ENCODE data around the gene AMFR. TPM values are rescaled to one million over a fixed set of nuclear protein-coding genes. Genes with fewer than 3 reads are reported as not detected.

The AMFR gene
- 10 to 100 TPM; 37.5 to 39.7 TPM for total RNA-seq

DNA sequence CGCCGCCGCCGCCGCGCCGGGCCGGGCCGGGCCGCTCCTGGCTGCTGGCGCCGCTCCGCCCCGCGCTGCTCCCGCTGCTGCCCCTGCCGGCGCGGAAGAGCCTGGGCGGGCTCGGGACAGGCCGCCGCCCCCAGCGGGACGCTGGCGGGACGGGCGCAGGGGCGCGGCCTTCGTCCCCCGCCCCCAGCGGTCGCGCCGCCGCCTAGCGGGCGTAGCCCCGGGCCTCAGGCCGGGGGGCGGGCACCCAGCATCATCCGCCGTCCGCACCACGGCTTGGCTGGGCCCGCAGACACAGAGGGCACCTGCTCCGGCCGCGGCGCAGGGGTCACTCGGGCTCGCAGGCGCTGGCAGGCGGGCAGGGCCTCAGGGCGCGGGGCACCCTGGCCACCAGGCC is at the start of gene AMFR:
TSS of gene AMFR (minus strand) at position 107 of the 394 bp plus-strand sequence. CDS start 218 bp downstream, outside the sequence.
- Mint-ChIP-seq H3K4me3 (peak within 1 kb of the TSS; percentile 97), H3K27ac (peak within 1 kb of the TSS; percentile 96), H3K4me1 (peaks cover 38% of the 10 kb centered on the region), H3K9me3 (no peaks in the 10 kb centered on the region), H3K36me3 (ENCODE audit: low read depth) (peaks cover 18% of the 10 kb centered on the region), H3K27me3 (no peaks in the 10 kb centered on the region)
- peak; percentile 93 for ATAC-seq (replicated peaks)

DNA sequence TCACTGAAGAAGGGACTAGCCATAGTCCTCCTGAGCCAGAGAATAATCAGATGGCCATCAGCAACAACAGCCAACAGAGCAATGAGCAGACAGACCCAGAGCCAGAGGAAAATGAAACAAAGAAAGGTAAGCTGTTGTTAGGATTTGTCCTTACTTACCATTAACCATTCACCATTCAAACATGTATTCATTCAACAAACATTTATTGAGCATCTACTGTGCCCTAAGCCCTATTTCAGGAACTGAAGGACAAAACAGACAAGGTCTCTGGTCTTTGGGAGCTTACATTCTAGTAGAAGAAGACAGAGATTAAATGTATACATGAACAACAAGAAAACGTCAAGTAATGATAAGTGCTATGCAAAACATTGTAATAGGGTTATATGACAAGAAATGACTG is 45.3 kb upstream of the AMFR start:
- no peak for ATAC-seq (replicated peaks)
- H3K36me3 Mint-ChIP-seq (ENCODE audit: low read depth), result peaks cover 100% of the 10 kb centered on the region
- H3K9me3 Mint-ChIP-seq, result no peaks in the 10 kb centered on the region

DNA sequence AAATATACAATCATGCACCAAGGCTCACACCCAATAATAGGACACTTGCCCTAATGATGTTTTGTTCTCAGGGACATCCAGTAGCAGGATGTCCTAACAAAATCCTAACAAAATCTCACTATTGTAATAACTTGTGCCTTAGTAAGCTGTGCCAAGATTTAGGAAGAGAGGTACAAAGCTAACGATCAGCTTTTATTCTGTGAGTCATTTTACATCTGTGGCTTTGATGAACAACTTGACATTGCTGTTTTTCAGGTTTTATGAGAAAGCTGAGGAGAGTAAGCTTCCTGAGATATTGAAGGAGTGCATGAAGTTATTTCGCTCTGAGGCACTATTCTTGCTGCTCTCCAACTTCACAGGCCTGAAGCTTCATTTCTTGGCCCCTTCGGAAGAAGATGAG is 44.9 kb upstream of the AMFR start:
- no peaks in the 10 kb centered on the region for H3K9me3 Mint-ChIP-seq
- peak overlapping the region; percentile 22 for H3K27ac Mint-ChIP-seq

More for the DNA sequence above, 45.3 kb upstream of the AMFR start:
- Mint-ChIP-seq H3K4me1 (no peaks in the 10 kb centered on the region), H3K27ac (peak overlapping the region; percentile 22), H3K4me3 (no peak overlapping the region), H3K27me3 (no peaks in the 10 kb centered on the region)

DNA sequence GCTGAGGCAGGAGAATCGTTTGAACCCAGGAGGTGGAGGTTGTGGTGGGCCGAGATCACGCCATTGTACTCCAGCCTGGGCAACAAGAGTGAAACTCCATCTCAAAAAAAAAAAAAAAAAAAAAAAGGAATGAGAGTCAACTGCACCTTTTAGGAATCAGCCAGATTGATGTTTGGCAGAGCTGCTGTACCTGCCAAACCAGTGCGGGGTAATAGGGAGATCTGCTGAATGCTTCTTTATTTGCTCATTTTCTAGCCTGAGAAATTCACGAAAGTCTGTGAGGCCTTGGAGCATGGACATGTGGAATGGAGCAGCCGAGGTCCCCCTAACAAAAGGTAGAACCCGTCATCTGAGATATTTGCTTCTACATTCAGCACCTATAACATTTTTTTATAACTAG is 44.4 kb upstream of the AMFR start:
- Mint-ChIP-seq H3K36me3 (ENCODE audit: low read depth) (peaks cover 100% of the 10 kb centered on the region), H3K27ac (peak overlapping the region; percentile 22)
- no peak for ATAC-seq (replicated peaks)

More for the DNA sequence above, 44.9 kb upstream of the AMFR start:
- H3K36me3 Mint-ChIP-seq (ENCODE audit: low read depth), result peaks cover 100% of the 10 kb centered on the region
- H3K27me3 Mint-ChIP-seq, result no peaks in the 10 kb centered on the region
- H3K4me1 Mint-ChIP-seq, result no peaks in the 10 kb centered on the region
- H3K4me3 Mint-ChIP-seq, result no peak overlapping the region
- no peak for ATAC-seq (replicated peaks)

DNA sequence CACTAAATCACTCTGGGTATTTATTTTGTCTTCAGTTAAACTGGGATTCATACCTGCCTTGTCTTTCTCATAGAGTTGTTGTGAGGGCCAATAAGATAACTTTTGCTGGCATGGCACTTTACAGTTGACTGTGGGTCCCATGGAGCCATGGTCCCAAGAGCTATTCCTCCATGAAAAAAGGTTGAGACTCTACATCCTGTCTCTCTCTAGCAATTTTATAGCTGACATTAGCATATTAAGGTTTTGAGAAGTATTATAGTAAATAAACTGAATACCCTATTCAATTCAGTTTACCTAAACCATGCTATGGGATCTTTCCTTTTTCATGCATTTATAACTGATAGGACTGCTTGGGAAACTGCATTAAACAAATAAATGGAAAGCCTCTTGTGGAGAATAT is 43.5 kb upstream of the AMFR start:
- no peak overlapping the region for H3K4me3 Mint-ChIP-seq
- H3K27ac Mint-ChIP-seq, result no peak overlapping the region
- peaks cover 100% of the 10 kb centered on the region for H3K36me3 Mint-ChIP-seq (ENCODE audit: low read depth)
- no peaks in the 10 kb centered on the region for H3K9me3 Mint-ChIP-seq
- no peak for ATAC-seq (replicated peaks)
- no peaks in the 10 kb centered on the region for H3K4me1 Mint-ChIP-seq
- no peaks in the 10 kb centered on the region for H3K27me3 Mint-ChIP-seq

More for the DNA sequence above, 44.4 kb upstream of the AMFR start:
- H3K9me3 Mint-ChIP-seq, result no peaks in the 10 kb centered on the region
- H3K4me1 Mint-ChIP-seq, result no peaks in the 10 kb centered on the region
- H3K27me3 Mint-ChIP-seq, result no peaks in the 10 kb centered on the region
- no peak overlapping the region for H3K4me3 Mint-ChIP-seq

DNA sequence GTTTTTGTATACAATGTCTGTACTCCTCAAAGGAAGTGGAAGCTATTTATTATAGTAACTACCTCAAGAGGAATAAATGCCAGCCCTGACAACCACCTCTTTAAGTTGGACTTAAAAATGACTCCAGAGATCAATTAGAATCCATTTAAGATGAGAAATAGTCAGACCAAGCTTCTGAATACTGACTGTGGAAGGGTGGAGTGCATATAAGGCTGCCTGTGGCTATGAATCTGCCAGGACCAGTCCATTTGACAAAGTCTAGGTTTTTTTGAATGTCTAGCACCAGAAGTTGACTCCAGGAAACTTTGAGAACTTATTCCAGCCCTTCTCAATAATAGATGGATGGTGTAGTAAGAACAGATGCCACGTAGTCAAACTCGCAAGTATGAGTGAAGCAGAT is 41.0 kb upstream of the AMFR start:
- peaks cover 99% of the 10 kb centered on the region for H3K36me3 Mint-ChIP-seq (ENCODE audit: low read depth)
- H3K4me3 Mint-ChIP-seq, result no peak overlapping the region
- no peaks in the 10 kb centered on the region for H3K9me3 Mint-ChIP-seq
- no peak for ATAC-seq (replicated peaks)
- peak overlapping the region; percentile 44 for H3K27ac Mint-ChIP-seq
- H3K27me3 Mint-ChIP-seq, result no peaks in the 10 kb centered on the region
- no peaks in the 10 kb centered on the region for H3K4me1 Mint-ChIP-seq

DNA sequence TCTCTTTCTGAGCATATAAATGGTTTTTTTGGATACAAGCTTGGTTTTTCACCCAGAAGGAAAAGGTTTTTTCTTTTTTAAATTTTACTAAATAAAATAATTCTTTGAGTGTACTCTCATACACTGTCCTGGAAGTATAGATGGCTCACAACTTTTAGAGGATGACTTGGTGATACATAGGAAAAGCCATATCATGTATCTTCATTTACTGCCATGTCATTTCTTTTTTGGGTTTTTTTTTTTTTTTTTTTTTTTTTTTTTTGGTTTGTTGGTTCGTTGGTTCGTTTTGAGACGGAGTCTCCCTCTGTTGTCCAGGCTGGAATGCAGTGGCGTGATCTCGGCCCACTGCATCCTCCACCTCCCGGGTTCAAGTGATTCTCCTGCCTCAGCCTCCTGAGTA is 37.8 kb upstream of the AMFR start:
- ATAC-seq (replicated peaks), result no peak
- Mint-ChIP-seq H3K4me1 (no peaks in the 10 kb centered on the region), H3K27ac (no peak overlapping the region), H3K4me3 (no peak overlapping the region), H3K36me3 (ENCODE audit: low read depth) (peaks cover 99% of the 10 kb centered on the region), H3K27me3 (no peaks in the 10 kb centered on the region), H3K9me3 (no peaks in the 10 kb centered on the region)

DNA sequence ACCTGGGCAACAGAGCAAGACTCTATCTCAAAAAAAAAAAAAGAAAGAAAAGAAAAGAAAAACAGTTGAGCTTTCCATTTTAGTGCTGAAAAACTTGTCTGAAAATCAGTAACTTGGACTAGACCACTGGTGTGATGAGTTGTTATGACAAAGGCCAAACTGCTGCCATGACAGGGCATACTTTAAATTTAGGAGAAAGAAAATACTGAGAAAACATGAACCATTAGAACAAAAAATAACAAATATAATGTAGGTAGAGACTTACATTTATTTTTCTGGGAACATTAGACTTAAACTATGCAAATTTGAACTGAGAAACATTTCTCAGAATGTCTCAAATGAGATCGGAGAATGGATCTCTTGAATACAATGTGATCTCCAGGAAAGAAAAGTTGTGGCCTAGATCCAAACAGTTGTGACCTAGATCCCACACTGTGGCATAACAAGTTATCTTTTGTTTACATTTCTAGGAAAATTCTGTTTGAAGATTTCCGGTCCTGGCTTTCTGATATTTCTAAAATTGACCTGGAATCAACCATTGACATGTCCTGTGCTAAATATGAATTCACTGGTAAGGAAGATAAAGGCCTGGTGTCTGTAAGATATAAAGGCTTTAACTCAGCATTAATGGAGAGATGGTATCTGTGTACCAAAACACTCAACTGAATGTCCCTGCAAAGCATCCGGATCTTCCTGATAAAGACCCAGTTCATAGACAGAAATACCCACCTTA is 36.9 kb upstream of the AMFR start:
- Mint-ChIP-seq H3K27me3 (no peaks in the 10 kb centered on the region), H3K9me3 (no peaks in the 10 kb centered on the region), H3K4me1 (no peaks in the 10 kb centered on the region), H3K4me3 (no peak overlapping the region), H3K27ac (peak overlapping the region; percentile 13), H3K36me3 (ENCODE audit: low read depth) (peaks cover 99% of the 10 kb centered on the region)
- ATAC-seq (replicated peaks), result no peak

DNA sequence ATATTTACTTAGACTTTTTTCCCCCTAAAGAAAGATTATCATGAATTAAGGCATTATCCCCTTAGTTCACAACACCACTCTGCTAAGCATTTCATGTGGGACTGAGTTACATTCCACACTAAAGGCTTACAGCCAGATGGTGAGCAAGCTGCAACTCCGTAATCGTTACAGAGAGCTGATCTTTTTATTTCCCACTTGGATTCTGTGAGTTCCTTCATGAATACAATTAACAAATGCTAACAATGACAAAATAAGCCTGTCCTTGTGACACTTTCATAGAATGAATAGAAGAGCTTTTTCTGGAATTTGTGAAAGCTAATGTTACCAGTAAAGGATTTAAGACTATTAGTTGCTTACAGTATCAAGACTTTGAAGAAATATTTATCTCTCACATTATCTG is 34.8 kb upstream of the AMFR start:
- Mint-ChIP-seq H3K27ac (peak overlapping the region; percentile 34), H3K27me3 (no peaks in the 10 kb centered on the region), H3K9me3 (no peaks in the 10 kb centered on the region), H3K4me1 (no peaks in the 10 kb centered on the region), H3K4me3 (no peak overlapping the region), H3K36me3 (ENCODE audit: low read depth) (peaks cover 99% of the 10 kb centered on the region)
- ATAC-seq (replicated peaks), result no peak

DNA sequence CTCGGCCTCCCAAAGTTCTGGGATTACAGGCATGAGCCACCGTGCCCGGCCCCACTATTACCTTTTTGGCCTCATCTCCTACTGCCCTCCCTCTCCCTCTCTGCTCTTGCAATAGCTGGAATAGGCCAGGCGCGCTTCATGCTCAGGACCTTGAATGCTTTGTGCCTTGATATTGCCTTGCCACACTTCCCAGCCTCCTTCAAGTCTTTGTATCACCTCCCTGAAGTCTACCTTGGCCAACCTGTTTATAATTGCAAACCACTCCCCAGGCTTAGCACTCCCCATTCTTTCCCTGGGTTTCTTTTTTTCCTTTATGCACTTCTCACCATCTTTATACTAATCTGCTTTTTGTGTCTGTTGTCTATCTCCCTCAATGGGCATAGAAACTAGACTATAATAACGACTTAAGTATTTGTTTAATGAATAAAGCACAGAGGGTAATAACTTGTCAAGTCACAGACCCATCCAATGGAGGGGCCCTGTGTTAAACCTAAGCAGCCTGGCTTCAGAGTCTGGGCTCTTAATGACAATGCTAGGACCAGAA is 32.7 kb upstream of the AMFR start:
- Mint-ChIP-seq H3K9me3 (no peaks in the 10 kb centered on the region), H3K27me3 (no peaks in the 10 kb centered on the region), H3K4me3 (no peak overlapping the region), H3K36me3 (ENCODE audit: low read depth) (peaks cover 97% of the 10 kb centered on the region), H3K27ac (no peak overlapping the region), H3K4me1 (peaks cover 4% of the 10 kb centered on the region)
- ATAC-seq (replicated peaks), result no peak

DNA sequence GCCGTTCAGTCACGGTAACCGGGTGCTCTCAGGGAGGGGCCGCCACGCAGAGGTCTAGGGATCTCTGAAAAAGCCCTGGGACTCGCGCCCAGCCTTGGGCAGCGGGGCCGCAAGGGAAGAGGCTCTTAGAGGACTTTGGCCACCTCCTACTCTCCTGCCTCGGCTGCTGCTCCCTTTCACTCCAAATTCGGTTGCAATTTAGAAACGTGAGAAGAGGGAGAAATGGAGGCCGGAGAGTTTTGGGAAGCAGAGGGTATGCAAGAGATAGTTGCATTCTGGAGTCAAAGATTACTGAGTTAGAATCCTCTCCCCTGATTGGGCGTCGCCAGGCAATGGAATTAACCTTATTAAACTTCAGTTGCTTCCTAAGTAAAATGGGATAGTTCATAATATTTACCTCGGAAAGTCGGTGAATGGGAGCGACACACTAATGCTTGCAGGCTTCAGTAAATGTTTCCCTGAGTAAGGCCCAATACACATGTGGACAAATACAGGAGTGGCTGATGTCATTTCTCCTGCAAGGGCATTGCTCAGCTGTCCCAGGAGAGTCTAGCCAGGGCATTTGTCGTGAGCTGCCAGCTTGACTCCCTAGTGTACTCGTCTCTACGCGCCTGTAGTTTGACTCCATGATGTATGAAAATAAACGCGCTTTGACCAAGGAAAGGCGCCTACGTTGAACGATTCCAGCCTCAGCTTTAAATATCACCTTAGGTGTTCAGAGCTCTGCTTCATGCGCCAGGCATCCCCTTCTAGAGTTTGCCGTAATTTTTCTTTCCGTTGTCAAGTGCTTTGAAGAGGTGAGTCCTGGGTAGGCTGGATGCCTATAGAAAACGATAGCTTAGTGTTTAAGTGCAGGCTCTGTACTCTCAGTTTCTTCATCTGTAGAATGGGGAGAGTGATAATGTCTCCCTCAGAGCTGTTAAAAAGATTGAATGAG is 26.7 kb upstream of the AMFR start:
- ATAC-seq (replicated peaks), result peak; percentile 16
- Mint-ChIP-seq H3K27me3 (no peaks in the 10 kb centered on the region), H3K4me1 (peaks cover 38% of the 10 kb centered on the region), H3K9me3 (no peaks in the 10 kb centered on the region), H3K27ac (peak overlapping the region; percentile 100), H3K36me3 (ENCODE audit: low read depth) (peaks cover 92% of the 10 kb centered on the region), H3K4me3 (peak overlapping the region; percentile 88)

DNA sequence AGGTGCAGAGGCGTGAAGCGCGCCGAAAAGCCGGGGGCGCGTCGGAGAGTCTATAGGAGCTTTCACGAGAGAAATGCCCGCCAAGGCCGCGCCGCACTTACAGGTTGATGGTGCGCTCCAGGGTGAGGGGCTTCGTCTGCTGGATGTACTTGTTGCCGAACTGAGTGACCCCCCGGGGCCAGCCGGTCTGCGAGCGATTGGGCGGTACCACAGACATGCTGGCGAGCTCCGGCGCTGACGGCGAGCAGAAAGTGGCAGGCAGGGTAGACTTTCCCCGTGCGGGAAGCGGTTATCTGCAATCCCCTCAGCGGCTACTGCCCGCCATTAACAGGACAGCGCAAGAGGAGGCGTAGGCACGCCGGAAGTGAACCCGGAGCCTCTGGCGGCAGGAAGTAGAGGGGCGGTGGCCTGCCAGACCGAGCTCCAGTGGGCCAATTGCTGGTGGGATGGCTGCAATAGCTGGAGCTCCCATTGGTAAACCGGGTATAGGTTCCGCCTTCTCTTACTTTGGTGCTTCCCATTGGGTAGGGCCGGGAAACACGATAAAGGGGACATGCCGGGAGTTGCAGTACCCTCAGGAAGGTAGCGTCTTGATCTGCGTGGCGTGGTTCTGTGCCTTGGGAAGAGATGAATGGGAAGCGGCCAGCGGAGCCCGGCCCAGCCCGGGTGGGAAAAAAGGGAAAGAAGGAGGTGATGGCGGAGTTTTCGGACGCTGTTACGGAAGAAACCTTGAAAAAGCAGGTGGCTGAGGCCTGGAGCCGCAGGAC is 25.8 kb upstream of the AMFR start, which contains the start of the genes NUDT21 and OGFOD1:
TSS of gene NUDT21 (minus strand) at position 347 of the 767 bp plus-strand sequence. CDS start at position 217, 130 bp downstream.
TSS of gene OGFOD1 (plus strand) at position 569 of the 767 bp plus-strand sequence. CDS start at position 628, 59 bp downstream.
- Mint-ChIP-seq H3K4me3 (peak within 1 kb of the TSS; percentile 88), H3K27me3 (no peaks in the 10 kb centered on the region), H3K9me3 (no peaks in the 10 kb centered on the region), H3K4me1 (peaks cover 39% of the 10 kb centered on the region), H3K27ac (peak within 1 kb of the TSS; percentile 100), H3K36me3 (ENCODE audit: low read depth) (peaks cover 92% of the 10 kb centered on the region)
- peak; percentile 95 for ATAC-seq (replicated peaks)

DNA sequence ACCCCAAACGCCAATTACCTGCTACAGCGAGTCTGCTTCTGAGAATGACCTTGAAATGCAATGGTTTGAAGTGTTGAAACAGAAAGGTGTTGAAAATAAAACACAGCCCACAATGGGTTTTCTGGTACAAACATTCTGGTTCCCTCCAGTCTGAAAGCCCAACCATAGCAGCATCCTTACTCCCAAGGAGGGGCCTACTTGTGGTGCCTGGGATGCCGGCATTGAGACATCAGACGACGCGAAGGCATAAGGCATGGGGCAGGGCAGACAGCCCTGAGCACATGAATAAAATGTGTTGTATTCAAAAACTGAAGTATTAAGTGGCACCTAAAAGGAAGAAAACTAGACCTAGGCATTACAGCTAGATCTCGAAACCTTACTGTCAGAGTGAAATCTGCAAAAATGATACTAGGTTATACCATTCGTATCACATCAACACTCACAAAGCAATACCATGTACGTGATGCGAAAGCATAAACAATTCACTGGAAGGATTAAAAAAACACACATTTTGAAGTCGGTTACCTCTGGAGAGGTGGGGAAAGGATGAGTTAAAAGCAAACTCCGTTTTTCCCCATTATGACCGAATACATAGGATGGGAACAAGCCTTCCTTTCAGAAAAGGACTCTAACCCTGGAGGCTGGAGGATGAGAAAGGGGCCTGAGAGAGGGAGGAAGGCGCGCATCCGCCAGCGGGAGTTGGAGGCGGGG is 25.1 kb upstream of the AMFR start:
- Mint-ChIP-seq H3K4me1 (peaks cover 39% of the 10 kb centered on the region), H3K27ac (peak overlapping the region; percentile 100), H3K36me3 (ENCODE audit: low read depth) (peaks cover 92% of the 10 kb centered on the region), H3K4me3 (peak overlapping the region; percentile 88), H3K9me3 (no peaks in the 10 kb centered on the region), H3K27me3 (no peaks in the 10 kb centered on the region)
- ATAC-seq (replicated peaks), result peak; percentile 36
